Gastrocnemius medialis (tissue), 4 donors: ENCODE measurements around the gene TMEM33. TPM values are rescaled to one million over a fixed set of nuclear protein-coding genes. Genes with fewer than 3 reads are reported as not detected.

Experiments used
- ATAC-seq, 2 donors: fragments of 150-250 bp; one replicate each; pipeline ENCODE4 v1.9.1; 2016
- DNase-seq, 2 donors: peaks; one replicate each; pipeline ENCODE4 v3.0.0-alpha.2; 2019
- H3K27ac ChIP-seq, 4 donors: fragments of 200-600 bp; sonication (generic); 1 replicate in 1 of 4; 2 replicates in 3 of 4; pipeline ENCODE4 v1.5.1; 2016 to 2018; ENCODE audit warnings: mild to moderate bottlenecking in 2 of 4, moderate library complexity in 1 of 4
- H3K27me3 ChIP-seq, 3 donors: fragments of 200-600 bp; sonication (generic) in 2 of 3; 1 replicate in 1 of 3; 2 replicates in 2 of 3; pipeline versions ENCODE4 v1.5.1 to v1.6.0; 2016 to 2019; ENCODE audit warnings: mild to moderate bottlenecking in 1 of 3, moderate library complexity in 1 of 3
- H3K36me3 ChIP-seq, 2 donors: fragments of 200-600 bp; sonication (generic) in 1 of 2; one replicate each; pipeline ENCODE4 v1.5.1; 2017 to 2018
- H3K4me1 ChIP-seq, 2 donors: fragments of 200-600 bp; sonication (generic) in 1 of 2; one replicate each; pipeline ENCODE4 v1.5.1; 2016 to 2017; ENCODE audit warnings: mild to moderate bottlenecking in 2 of 2
- H3K4me3 ChIP-seq, 4 donors: fragments of 200-600 bp; sonication (generic) in 3 of 4; 1 replicate in 1 of 4; 2 replicates in 3 of 4; pipeline ENCODE4 v1.5.1; 2016 to 2019; ENCODE audit warnings: mild to moderate bottlenecking in 2 of 4
- H3K9me3 ChIP-seq, 3 donors: fragments of 200-600 bp; sonication (generic) in 2 of 3; 1 replicate in 1 of 3; 2 replicates in 2 of 3; pipeline ENCODE4 v1.5.1; 2016 to 2019
- POLR2A ChIP-seq, 2 donors: fragments of 450-650 bp; IDR thresholded peaks; one replicate each; pipeline ENCODE4 v1.6.1; 2017; ENCODE audit warnings: antibody characterized with exemption in 2 of 2, mild to moderate bottlenecking in 2 of 2, moderate library complexity in 2 of 2
- in situ Hi-C, 4 donors: fragments of 200-750 bp; cut with MboI; loops; one replicate each; pipeline versions ENCODE4 v1.15.0 to v1.8.0; 2017; ENCODE audit warnings: low sequenced_read_pairs in 4 of 4
- intact Hi-C: fragments of 100-400 bp; cut with DNase I; formaldehyde crosslinking; loops from one replicate; pipeline ENCODE4 v1.15.1; 2023; ENCODE audit warnings: low total_unique reads
- total RNA-seq, 4 donors: library from RNA; depleted of rRNA; stranded (reverse); fragments of >200 nt; gene quantifications; one replicate each; pipeline versions ENCODE4 v1.1.0 to v1.2.3, GENCODE V29; 2016
- TF ChIP-seq, protein P1 (sequence below), 5 experiments: fragments of 450-650 bp in 3 of 5; fragments of 200-600 bp in 2 of 5; sonication (generic) in 2 of 5; IDR thresholded peaks in 4 of 5; conservative IDR thresholded peaks in 1 of 5; 1 replicate in 4 of 5; 2 replicates in 1 of 5; pipeline ENCODE4 v1.5.1; 2016 to 2019; ENCODE audit warnings: antibody characterized with exemption in 5 of 5, mild to moderate bottlenecking in 3 of 5, moderate library complexity in 3 of 5

TMEM33 gene
- total RNA-seq, 4 donors from 2014 or later: 20.6 to 29.3 (median 26.4) TPM

DNA sequence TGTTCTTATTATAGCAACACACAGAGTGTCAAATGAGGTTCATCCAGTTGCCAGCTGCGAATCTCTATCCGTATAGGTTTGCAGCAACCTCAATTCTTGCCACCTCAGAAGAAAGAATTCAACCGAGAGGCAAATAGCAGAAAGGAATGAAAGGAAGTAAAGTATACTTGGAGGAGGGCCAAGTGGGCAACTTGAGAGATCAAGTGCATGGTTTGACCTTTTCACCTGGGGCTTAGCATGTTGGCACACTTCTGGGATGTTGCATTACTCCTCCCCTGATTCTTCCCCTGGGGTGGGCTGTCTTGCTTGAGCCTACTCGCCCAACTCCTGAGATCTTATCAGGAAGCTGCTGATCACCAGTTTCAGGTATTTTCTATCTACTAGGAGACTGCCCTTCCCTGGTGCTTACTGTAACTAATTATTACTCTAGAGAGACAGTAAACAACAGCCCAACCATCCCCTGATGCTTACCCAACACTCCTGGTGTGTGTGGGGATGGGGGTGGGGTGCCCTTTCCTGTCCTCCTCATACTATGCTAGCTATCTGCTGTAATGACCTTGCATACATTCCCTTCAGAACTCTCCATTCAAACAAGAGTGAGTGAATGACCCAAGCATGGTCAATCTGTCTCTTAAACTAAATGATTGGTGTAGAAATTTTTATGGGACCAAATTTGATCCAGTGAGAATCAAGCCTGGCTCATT, 7.3 kb upstream of the TMEM33 start:
- H3K4me1 ChIP-seq: no peaks in the 10 kb centered on the region
- H3K27me3 ChIP-seq: no peaks in the 10 kb centered on the region
- no peak overlapping the region for H3K4me3 ChIP-seq
- DNase-seq (no peak), ATAC-seq (no peak)
- no peaks in the 10 kb centered on the region for H3K9me3 ChIP-seq
- H3K27ac ChIP-seq: no peak overlapping the region
- H3K36me3 ChIP-seq: no peaks in the 10 kb centered on the region
- TF ChIP-seq POLR2A (IDR thresholded peaks at IDR 0.05): no peak
- TF ChIP-seq, protein P1, sequence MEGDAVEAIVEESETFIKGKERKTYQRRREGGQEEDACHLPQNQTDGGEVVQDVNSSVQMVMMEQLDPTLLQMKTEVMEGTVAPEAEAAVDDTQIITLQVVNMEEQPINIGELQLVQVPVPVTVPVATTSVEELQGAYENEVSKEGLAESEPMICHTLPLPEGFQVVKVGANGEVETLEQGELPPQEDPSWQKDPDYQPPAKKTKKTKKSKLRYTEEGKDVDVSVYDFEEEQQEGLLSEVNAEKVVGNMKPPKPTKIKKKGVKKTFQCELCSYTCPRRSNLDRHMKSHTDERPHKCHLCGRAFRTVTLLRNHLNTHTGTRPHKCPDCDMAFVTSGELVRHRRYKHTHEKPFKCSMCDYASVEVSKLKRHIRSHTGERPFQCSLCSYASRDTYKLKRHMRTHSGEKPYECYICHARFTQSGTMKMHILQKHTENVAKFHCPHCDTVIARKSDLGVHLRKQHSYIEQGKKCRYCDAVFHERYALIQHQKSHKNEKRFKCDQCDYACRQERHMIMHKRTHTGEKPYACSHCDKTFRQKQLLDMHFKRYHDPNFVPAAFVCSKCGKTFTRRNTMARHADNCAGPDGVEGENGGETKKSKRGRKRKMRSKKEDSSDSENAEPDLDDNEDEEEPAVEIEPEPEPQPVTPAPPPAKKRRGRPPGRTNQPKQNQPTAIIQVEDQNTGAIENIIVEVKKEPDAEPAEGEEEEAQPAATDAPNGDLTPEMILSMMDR (IDR thresholded peaks at IDR 0.05 in 4 of 5, conservative IDR thresholded peaks at IDR 0.05 in 1 of 5): no peak
- in situ Hi-C loops: no loop called here
- intact Hi-C loops: no loop called here

DNA sequence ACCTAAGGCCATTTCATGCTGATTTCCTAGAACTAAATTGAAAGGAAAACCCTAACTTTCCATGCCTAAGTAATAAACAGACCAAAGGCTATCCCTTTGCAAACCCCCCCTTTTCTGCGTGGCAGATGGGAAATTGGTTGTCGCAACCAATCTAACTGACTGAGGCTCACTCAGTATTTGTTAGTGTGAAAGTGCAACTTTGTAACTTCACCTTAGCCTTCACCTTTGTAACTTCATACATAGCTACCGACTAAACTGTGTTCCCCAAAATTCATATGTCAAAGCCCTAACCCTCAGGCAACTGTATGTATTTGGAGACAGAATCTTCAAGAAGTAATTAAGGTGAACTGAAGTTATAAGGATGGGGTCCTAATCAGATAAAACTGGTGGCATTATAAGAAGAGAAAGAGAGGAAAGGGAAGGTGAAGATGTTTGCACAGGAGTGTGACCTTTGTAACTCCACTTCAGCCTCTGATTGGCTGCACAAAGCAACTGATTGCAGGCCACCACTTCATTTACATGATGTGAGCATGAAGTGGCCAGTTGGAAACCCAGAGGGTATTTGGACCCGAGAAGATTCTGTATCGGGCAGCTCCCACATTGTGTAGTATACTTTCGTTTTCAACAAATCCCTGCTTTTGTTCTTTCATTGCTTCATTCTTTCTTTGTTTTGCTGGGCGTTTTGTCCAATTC, 4.9 kb upstream of the TMEM33 start:
- TF ChIP-seq POLR2A (IDR thresholded peaks at IDR 0.05): no peak
- TF ChIP-seq, protein P1 (IDR thresholded peaks at IDR 0.05 in 4 of 5, conservative IDR thresholded peaks at IDR 0.05 in 1 of 5): no peak
- Histone ChIP-seq H3K4me3 (no peak overlapping the region), H3K4me1 (no peaks in the 10 kb centered on the region), H3K27ac (no peak overlapping the region), H3K27me3 (no peaks in the 10 kb centered on the region), H3K9me3 (no peaks in the 10 kb centered on the region), H3K36me3 (no peaks in the 10 kb centered on the region)
- in situ Hi-C loops (no loop called here), intact Hi-C loops (no loop called here)
- DNase-seq (no peak), ATAC-seq (no peak)

DNA sequence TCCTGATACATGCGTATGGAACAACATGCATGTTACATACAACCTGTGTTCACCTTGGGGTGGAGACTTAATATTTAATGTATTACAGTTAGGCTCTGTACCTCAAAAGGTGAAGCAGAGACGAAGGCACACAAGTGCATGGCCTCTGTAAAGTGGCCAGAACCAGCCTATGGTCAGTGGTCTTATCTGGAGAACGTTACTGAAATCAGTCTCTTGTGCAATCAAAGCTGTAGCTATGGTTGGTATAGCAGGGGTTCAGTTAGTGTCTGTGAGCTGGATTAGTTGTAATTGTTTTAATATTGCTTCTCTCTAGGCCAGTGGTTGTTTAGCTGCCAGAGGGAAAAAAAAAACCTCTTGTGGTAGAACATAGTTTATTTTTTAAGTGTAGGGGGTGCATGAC, 2.2 kb upstream of the TMEM33 start:
- H3K36me3 ChIP-seq: no peaks in the 10 kb centered on the region
- H3K27me3 ChIP-seq: no peaks in the 10 kb centered on the region
- peaks cover 21 to 24% of the 10 kb centered on the region in 2 donors for H3K4me1 ChIP-seq
- no peak for ATAC-seq
- in situ Hi-C loops: no loop called here
- H3K4me3 ChIP-seq: no peak overlapping the region
- TF ChIP-seq, protein P1 (IDR thresholded peaks at IDR 0.05 in 4 of 5, conservative IDR thresholded peaks at IDR 0.05 in 1 of 5): no peak
- no peak for TF ChIP-seq POLR2A (IDR thresholded peaks at IDR 0.05)
- H3K9me3 ChIP-seq: no peaks in the 10 kb centered on the region
- no peak overlapping the region for H3K27ac ChIP-seq
- intact Hi-C loops: no loop called here
- DNase-seq: no peak

DNA sequence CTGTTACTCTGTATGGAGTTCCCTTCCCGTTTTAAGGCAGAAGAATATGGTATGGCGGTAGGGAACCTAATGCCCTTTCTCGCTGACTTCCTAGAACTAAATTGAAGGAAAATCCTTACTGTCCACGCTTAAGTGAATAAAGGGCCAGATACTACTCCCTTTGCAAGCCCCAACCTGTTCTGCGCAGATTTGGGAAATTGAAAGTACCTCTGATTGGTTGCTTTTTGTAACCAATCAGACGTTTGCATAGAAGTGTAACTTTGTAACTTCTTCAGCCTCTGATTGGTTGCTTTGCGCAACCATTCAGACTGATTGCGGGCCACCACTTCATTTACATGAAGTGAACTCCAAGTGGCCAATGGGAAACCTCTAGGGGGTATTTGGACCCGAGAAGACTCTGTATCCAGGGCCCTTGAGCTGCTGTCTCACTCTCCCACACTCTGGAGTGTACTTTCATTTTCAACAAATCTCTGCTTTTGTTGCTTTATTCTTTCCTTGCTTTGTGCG, 1.2 kb upstream of the TMEM33 start:
- in situ Hi-C loops: no loop called here
- no peak for ATAC-seq
- Histone ChIP-seq H3K4me1 (peaks cover 23 to 32% of the 10 kb centered on the region in 2 donors), H3K36me3 (peaks cover 0 to under 1% of the 10 kb centered on the region in 2 donors), H3K4me3 (peak overlapping the region in 2 of 4 donors; percentile 78 to 99), H3K27ac (no peak overlapping the region), H3K9me3 (no peaks in the 10 kb centered on the region), H3K27me3 (no peaks in the 10 kb centered on the region)
- intact Hi-C loops: no loop called here
- DNase-seq: no peak
- TF ChIP-seq, protein P1 (IDR thresholded peaks at IDR 0.05 in 4 of 5, conservative IDR thresholded peaks at IDR 0.05 in 1 of 5): no peak
- TF ChIP-seq POLR2A (IDR thresholded peaks at IDR 0.05): no peak
